HUES64 (cell line): ENCODE results near the gene LMF2.

Experiments
- H3K27ac ChIP-seq: 2 replicates; pipeline ENCODE4 v1.7.0; 2013; ENCODE audit warnings: low read depth, low read length, inconsistent platforms
- H3K27me3 ChIP-seq: 2 replicates; pipeline ENCODE4 v1.6.1; 2013; ENCODE audit warnings: mild to moderate bottlenecking, low read length; ENCODE audit not compliant: insufficient read depth
- H3K36me3 ChIP-seq: 2 replicates; pipeline ENCODE4 v1.6.1; 2013; ENCODE audit warnings: mild to moderate bottlenecking, low read length; ENCODE audit not compliant: insufficient read depth
- H3K4me1 ChIP-seq: 2 replicates; pipeline ENCODE4 v1.6.1; 2013; ENCODE audit warnings: mild to moderate bottlenecking, low read length, moderate library complexity; ENCODE audit not compliant: insufficient read depth
- H3K4me3 ChIP-seq: 2 replicates; pipeline ENCODE4 v1.5.1; 2013; ENCODE audit warnings: mild to moderate bottlenecking, low read length, moderate library complexity
- H3K9ac ChIP-seq: 2 replicates; pipeline ENCODE4 v1.6.1; 2013; ENCODE audit warnings: mild to moderate bottlenecking, low read depth, low read length
- H3K9me3 ChIP-seq: 2 replicates; pipeline ENCODE4 v1.6.1; 2013; ENCODE audit warnings: low read depth, low read length; ENCODE audit not compliant: insufficient read depth
- WGBS: fragments of 150-250, 120-280 bp; methylation state at CpG from one replicate; pipeline ENCODE4 v1.1.7; 2013; ENCODE audit warnings: missing lambda C conversion rate; 5-methylcytosine and 5-hydroxymethylcytosine counted together

Gene LMF2

GRCh38 chr22:50474710-50475651, 32.5 kb downstream of the LMF2 start, which contains the start of gene SBF1:
TSS of gene SBF1 (minus strand) at chr22:50475035. CDS start at chr22:50474840, 195 bp downstream.
- Histone ChIP-seq H3K27ac (peak within 1 kb of the TSS; percentile 46; the same call in 1 of the 2 replicates), H3K9me3 (no peaks in the 10 kb centered on the region), H3K4me3 (peak within 1 kb of the TSS; percentile 69), H3K36me3 (no peaks in the 10 kb centered on the region), H3K4me1 (peaks cover 11% of the 10 kb centered on the region; the same call in 1 of the 2 replicates), H3K27me3 (peaks cover 13% of the 10 kb centered on the region), H3K9ac (peak within 1 kb of the TSS; percentile 65)
- 4% methylated on average over 97 of the region's 97 CpGs for WGBS

- whole genome bisulfite sequencing, result 14% methylated on average over 60 of the region's 62 CpGs
- no peak overlapping the region for H3K27ac ChIP-seq
- peaks cover 11% of the 10 kb centered on the region; the same call in 1 of the 2 replicates for H3K4me1 ChIP-seq
- peak overlapping the region; percentile 65 for H3K9ac ChIP-seq
- H3K36me3 ChIP-seq, result no peaks in the 10 kb centered on the region
- peaks cover 5% of the 10 kb centered on the region for H3K27me3 ChIP-seq
- peak overlapping the region; percentile 69 for H3K4me3 ChIP-seq
- H3K9me3 ChIP-seq, result no peaks in the 10 kb centered on the region
Observed at GRCh38 chr22:50473855-50474671, 33.4 kb downstream of the LMF2 start.

- no peak overlapping the region for H3K4me3 ChIP-seq
- WGBS, result 84% methylated on average over 6 of the region's 6 CpGs
- no peak overlapping the region for H3K27ac ChIP-seq
- H3K36me3 ChIP-seq, result no peaks in the 10 kb centered on the region
- H3K9ac ChIP-seq, result no peak overlapping the region
- H3K9me3 ChIP-seq, result no peaks in the 10 kb centered on the region
- peaks cover 11% of the 10 kb centered on the region; the same call in 1 of the 2 replicates for H3K4me1 ChIP-seq
- H3K27me3 ChIP-seq, result no peaks in the 10 kb centered on the region
Observed at GRCh38 chr22:50473088-50473487, 34.4 kb downstream of the LMF2 start.

- no peak overlapping the region for H3K9ac ChIP-seq
- no peaks in the 10 kb centered on the region for H3K9me3 ChIP-seq
- peaks cover 8% of the 10 kb centered on the region for H3K36me3 ChIP-seq
- WGBS, result 78% methylated on average over 5 of the region's 5 CpGs
- H3K4me3 ChIP-seq, result no peak overlapping the region
- no peaks in the 10 kb centered on the region for H3K27me3 ChIP-seq
- peaks cover 11% of the 10 kb centered on the region; the same call in 1 of the 2 replicates for H3K4me1 ChIP-seq
- H3K27ac ChIP-seq, result no peak overlapping the region
Observed at GRCh38 chr22:50471962-50472361, 35.5 kb downstream of the LMF2 start.

GRCh38 chr22:50471197-50471847, 36.2 kb downstream of the LMF2 start:
- 88% methylated on average over 21 of the region's 21 CpGs for WGBS
- Histone ChIP-seq H3K36me3 (peaks cover 14% of the 10 kb centered on the region), H3K4me3 (no peak overlapping the region), H3K9ac (no peak overlapping the region), H3K27me3 (no peaks in the 10 kb centered on the region), H3K4me1 (peaks cover 11% of the 10 kb centered on the region; the same call in 1 of the 2 replicates), H3K27ac (no peak overlapping the region), H3K9me3 (no peaks in the 10 kb centered on the region)

GRCh38 chr22:50470491-50470890, 37.0 kb downstream of the LMF2 start:
- no peaks in the 10 kb centered on the region for H3K27me3 ChIP-seq
- 0 out of 2 replicates have a peak overlapping the region, but pooled peaks have one; percentile 22 for H3K27ac ChIP-seq
- 85% methylated on average over 6 of the region's 6 CpGs for WGBS
- H3K4me1 ChIP-seq, result peaks cover 10% of the 10 kb centered on the region; the same call in 1 of the 2 replicates
- H3K4me3 ChIP-seq, result no peak overlapping the region
- H3K9me3 ChIP-seq, result no peaks in the 10 kb centered on the region
- no peak overlapping the region for H3K9ac ChIP-seq
- H3K36me3 ChIP-seq, result peaks cover 23% of the 10 kb centered on the region

GRCh38 chr22:50469377-50470305, 37.9 kb downstream of the LMF2 start:
- Histone ChIP-seq H3K4me1 (peaks cover 7% of the 10 kb centered on the region; the same call in 1 of the 2 replicates), H3K36me3 (peaks cover 31% of the 10 kb centered on the region), H3K9ac (no peak overlapping the region), H3K27ac (no peak overlapping the region; the same call in 1 of the 2 replicates), H3K4me3 (no peak overlapping the region), H3K9me3 (no peaks in the 10 kb centered on the region), H3K27me3 (no peaks in the 10 kb centered on the region)
- 51% methylated on average over 23 of the region's 25 CpGs for WGBS

- peaks cover 41% of the 10 kb centered on the region for H3K36me3 ChIP-seq
- H3K27ac ChIP-seq, result no peak overlapping the region
- no peak overlapping the region for H3K9ac ChIP-seq
- peaks cover 7% of the 10 kb centered on the region; the same call in 1 of the 2 replicates for H3K4me1 ChIP-seq
- no peaks in the 10 kb centered on the region for H3K27me3 ChIP-seq
- 95% methylated on average over 6 of the region's 8 CpGs for WGBS
- no peak overlapping the region for H3K4me3 ChIP-seq
- H3K9me3 ChIP-seq, result no peaks in the 10 kb centered on the region
Observed at GRCh38 chr22:50468626-50469025, 38.9 kb downstream of the LMF2 start.

- WGBS, result 89% methylated on average over 22 of the region's 22 CpGs
- H3K27ac ChIP-seq, result no peak overlapping the region
- H3K4me3 ChIP-seq, result no peak overlapping the region
- H3K4me1 ChIP-seq, result peaks cover 7% of the 10 kb centered on the region; the same call in 1 of the 2 replicates
- peaks cover 48% of the 10 kb centered on the region for H3K36me3 ChIP-seq
- H3K27me3 ChIP-seq, result no peaks in the 10 kb centered on the region
- no peak overlapping the region for H3K9ac ChIP-seq
- no peaks in the 10 kb centered on the region for H3K9me3 ChIP-seq
Observed at GRCh38 chr22:50467773-50468440, 39.6 kb downstream of the LMF2 start.
